Measurements from ENCODE around the gene LIPT1.

The LIPT1 gene

DNA sequence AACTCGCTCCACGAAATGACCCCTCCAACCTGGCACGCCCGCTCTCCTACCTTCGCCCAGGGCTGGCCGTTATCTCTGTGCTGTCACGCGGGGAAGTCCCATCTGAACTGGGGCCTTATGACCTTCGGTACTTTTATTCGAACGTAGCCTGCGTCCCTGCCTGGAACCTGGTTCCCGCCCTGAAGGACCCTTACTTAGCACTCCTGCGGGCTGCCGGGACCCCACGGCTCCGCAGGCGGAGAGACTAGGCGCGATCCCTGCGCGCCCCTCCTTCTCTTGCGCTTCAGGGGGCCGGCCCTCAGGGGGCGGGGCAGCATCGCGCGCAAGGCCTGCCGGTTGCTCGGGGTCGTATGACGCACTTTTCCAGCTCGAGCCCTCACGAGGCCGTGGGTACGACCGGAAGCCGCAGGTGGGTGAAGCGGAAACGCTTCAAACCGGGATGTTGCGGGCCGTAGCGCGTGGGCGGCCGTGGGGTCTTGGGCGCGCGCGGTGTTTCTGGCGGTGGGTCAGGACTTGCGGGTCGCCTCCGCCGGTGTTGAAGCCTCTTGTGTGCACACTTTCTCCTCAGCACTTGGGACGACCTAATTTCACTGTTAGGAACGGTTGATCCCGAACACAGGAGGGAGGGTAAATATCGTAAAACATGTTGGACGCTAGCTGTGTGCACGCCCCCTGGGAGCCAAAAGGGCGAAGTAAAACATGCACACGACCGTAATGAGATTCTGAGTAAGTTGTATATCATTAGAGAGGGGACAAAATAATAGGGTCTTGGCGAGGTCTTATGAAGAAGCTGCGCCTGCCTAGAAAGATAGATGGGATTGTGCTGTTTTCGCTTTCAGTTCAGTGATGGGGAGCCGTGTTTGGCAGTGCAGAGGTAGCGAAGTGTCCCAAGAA, at the start of gene LIPT1, which contains the start of gene TSGA10:
Gene LIPT1, plus strand, starts transcription at position 325 of the 894 bp plus-strand sequence. CDS start 6,991 bp downstream, outside the sequence.
Gene TSGA10, minus strand, starts transcription at position 300 of the 894 bp plus-strand sequence. CDS start 45,503 bp downstream, outside the sequence.
- Histone ChIP-seq H3K4me2 (ENCODE audit: low read depth, low read length, poor library complexity, severe bottlenecking) (peak within 1 kb of the TSS; percentile 93), H3K79me2 (ENCODE audit: insufficient read depth, low read length) (peaks cover 41% of the 10 kb centered on the region; the same call in 1 of the 2 replicates), H3K9me3 (ENCODE audit: insufficient read depth, low read length) (no peaks in the 10 kb centered on the region), H3K27ac (ENCODE audit: low read depth, low read length) (peak within 1 kb of the TSS; percentile 75), H3K4me3 (ENCODE audit: insufficient read depth, low read length, poor library complexity, severe bottlenecking) (peak within 1 kb of the TSS; percentile 91), H3K36me3 (ENCODE audit: low read length) (no peaks in the 10 kb centered on the region), H2AFZ (ENCODE audit: low read depth, low read length, severe bottlenecking) (peak within 1 kb of the TSS; percentile 95), H3K27me3 (ENCODE audit: low read length) (no peaks in the 10 kb centered on the region), H4K20me1 (ENCODE audit: low read depth, low read length) (no peaks in the 10 kb centered on the region), H3K9me2 (replicated peaks; ENCODE audit: insufficient read depth, low read length) (no peaks in the 10 kb centered on the region), H3F3A (ENCODE audit: insufficient read depth) (0 out of 2 replicates have a peak, but pooled peaks cover 6% of the 10 kb centered on the region), H3K9ac (ENCODE audit: low read length) (peak within 1 kb of the TSS; percentile 76)
- TF ChIP-seq, protein P1, sequence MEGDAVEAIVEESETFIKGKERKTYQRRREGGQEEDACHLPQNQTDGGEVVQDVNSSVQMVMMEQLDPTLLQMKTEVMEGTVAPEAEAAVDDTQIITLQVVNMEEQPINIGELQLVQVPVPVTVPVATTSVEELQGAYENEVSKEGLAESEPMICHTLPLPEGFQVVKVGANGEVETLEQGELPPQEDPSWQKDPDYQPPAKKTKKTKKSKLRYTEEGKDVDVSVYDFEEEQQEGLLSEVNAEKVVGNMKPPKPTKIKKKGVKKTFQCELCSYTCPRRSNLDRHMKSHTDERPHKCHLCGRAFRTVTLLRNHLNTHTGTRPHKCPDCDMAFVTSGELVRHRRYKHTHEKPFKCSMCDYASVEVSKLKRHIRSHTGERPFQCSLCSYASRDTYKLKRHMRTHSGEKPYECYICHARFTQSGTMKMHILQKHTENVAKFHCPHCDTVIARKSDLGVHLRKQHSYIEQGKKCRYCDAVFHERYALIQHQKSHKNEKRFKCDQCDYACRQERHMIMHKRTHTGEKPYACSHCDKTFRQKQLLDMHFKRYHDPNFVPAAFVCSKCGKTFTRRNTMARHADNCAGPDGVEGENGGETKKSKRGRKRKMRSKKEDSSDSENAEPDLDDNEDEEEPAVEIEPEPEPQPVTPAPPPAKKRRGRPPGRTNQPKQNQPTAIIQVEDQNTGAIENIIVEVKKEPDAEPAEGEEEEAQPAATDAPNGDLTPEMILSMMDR (IDR thresholded peaks at IDR 0.05; ENCODE audit: insufficient read depth, low read length, poor library complexity, severe bottlenecking), result no peak
- no peak for TF ChIP-seq EZH2phosphoT487 (conservative IDR thresholded peaks at IDR 0.05; ENCODE audit: low read length)

GRCh38 chr2:99106913-99107312, 47.9 kb upstream of the LIPT1 start:
- Histone ChIP-seq H3K9me2 (replicated peaks; ENCODE audit: insufficient read depth, low read length) (no peaks in the 10 kb centered on the region), H3K36me3 (ENCODE audit: low read length) (0 out of 2 replicates have a peak, but pooled peaks cover 4% of the 10 kb centered on the region), H2AFZ (ENCODE audit: low read depth, low read length, severe bottlenecking) (no peak overlapping the region), H3K27me3 (ENCODE audit: low read length) (no peaks in the 10 kb centered on the region), H3K4me3 (ENCODE audit: insufficient read depth, low read length, poor library complexity, severe bottlenecking) (no peak overlapping the region), H4K20me1 (ENCODE audit: low read depth, low read length) (no peaks in the 10 kb centered on the region), H3K79me2 (ENCODE audit: insufficient read depth, low read length) (no peaks in the 10 kb centered on the region), H3K9ac (ENCODE audit: low read length) (no peak overlapping the region), H3K9me3 (ENCODE audit: insufficient read depth, low read length) (no peaks in the 10 kb centered on the region), H3K4me2 (ENCODE audit: low read depth, low read length, poor library complexity, severe bottlenecking) (no peak overlapping the region), H3K27ac (ENCODE audit: low read depth, low read length) (no peak overlapping the region), H3F3A (ENCODE audit: insufficient read depth) (no peaks in the 10 kb centered on the region)
- no peak for TF ChIP-seq EZH2phosphoT487 (conservative IDR thresholded peaks at IDR 0.05; ENCODE audit: low read length)

- Histone ChIP-seq H2AFZ (ENCODE audit: low read depth, low read length, severe bottlenecking) (no peak overlapping the region), H3F3A (ENCODE audit: insufficient read depth) (no peaks in the 10 kb centered on the region; the same call in 1 of the 2 replicates)
Observed at GRCh38 chr2:99111236-99111635, 43.5 kb upstream of the LIPT1 start.

More at GRCh38 chr2:99111236-99111635, 43.5 kb upstream of the LIPT1 start:
- Histone ChIP-seq H3K9me3 (ENCODE audit: insufficient read depth, low read length) (no peaks in the 10 kb centered on the region), H4K20me1 (ENCODE audit: low read depth, low read length) (no peaks in the 10 kb centered on the region), H3K9me2 (replicated peaks; ENCODE audit: insufficient read depth, low read length) (no peaks in the 10 kb centered on the region), H3K27ac (ENCODE audit: low read depth, low read length) (no peak overlapping the region), H3K27me3 (ENCODE audit: low read length) (no peaks in the 10 kb centered on the region), H3K9ac (ENCODE audit: low read length) (no peak overlapping the region), H3K4me2 (ENCODE audit: low read depth, low read length, poor library complexity, severe bottlenecking) (no peak overlapping the region), H3K4me3 (ENCODE audit: insufficient read depth, low read length, poor library complexity, severe bottlenecking) (no peak overlapping the region), H3K79me2 (ENCODE audit: insufficient read depth, low read length) (no peaks in the 10 kb centered on the region), H3K36me3 (ENCODE audit: low read length) (0 out of 2 replicates have a peak, but pooled peaks cover 4% of the 10 kb centered on the region)
- no peak for TF ChIP-seq EZH2phosphoT487 (conservative IDR thresholded peaks at IDR 0.05; ENCODE audit: low read length)
- TF ChIP-seq, protein P1 (IDR thresholded peaks at IDR 0.05; ENCODE audit: insufficient read depth, low read length, poor library complexity, severe bottlenecking), result no peak
